T-helper 1 cell treated with Interleukin-12 subunit alpha and Interleukin-12 subunit beta and Interleukin-4 antibody, amounts not matched to agents 30 μg/mL and 1 μg/mL, for 36 hours (primary cell): Measurements from ENCODE around the gene FTH1.

Source experiments
- H3K27ac Mint-ChIP-seq: one replicate; pipeline ENCODE4 v1.8.0; 2021; ENCODE audit warnings: mild to moderate bottlenecking, mixed read lengths
- H3K27me3 Mint-ChIP-seq: one replicate; pipeline ENCODE4 v1.8.0; 2021; ENCODE audit warnings: low read depth, mixed read lengths
- H3K36me3 Mint-ChIP-seq: one replicate; pipeline ENCODE4 v1.8.0; 2021; ENCODE audit warnings: low read depth, mixed read lengths
- H3K4me1 Mint-ChIP-seq: one replicate; pipeline ENCODE4 v1.8.0; 2021; ENCODE audit warnings: low read depth, mixed read lengths
- H3K4me3 Mint-ChIP-seq: one replicate; pipeline ENCODE4 v1.8.0; 2021; ENCODE audit warnings: mild to moderate bottlenecking, moderate library complexity, mixed read lengths
- H3K9me3 Mint-ChIP-seq: one replicate; pipeline ENCODE4 v1.8.0; 2021; ENCODE audit warnings: mixed read lengths

The FTH1 gene

GRCh38 chr11:61951484-61952135 is 15.8 kb downstream of the FTH1 start:
- H3K4me3 Mint-ChIP-seq = no peak overlapping the region
- H3K27ac Mint-ChIP-seq = no peak overlapping the region
- no peaks in the 10 kb centered on the region for H3K9me3 Mint-ChIP-seq
- peaks cover 2% of the 10 kb centered on the region for H3K4me1 Mint-ChIP-seq
- H3K36me3 Mint-ChIP-seq = no peaks in the 10 kb centered on the region
- H3K27me3 Mint-ChIP-seq = peaks cover 11% of the 10 kb centered on the region

- Mint-ChIP-seq H3K9me3 (no peaks in the 10 kb centered on the region), H3K36me3 (no peaks in the 10 kb centered on the region), H3K4me3 (no peak within 1 kb of the TSS), H3K27ac (no peak within 1 kb of the TSS), H3K4me1 (peaks cover 2% of the 10 kb centered on the region), H3K27me3 (no peaks in the 10 kb centered on the region)
Measured at GRCh38 chr11:61950035-61950547, 17.3 kb downstream of the FTH1 start, which contains the start of gene BEST1. TSS of gene BEST1 (plus strand) at chr11:61950351. CDS start at chr11:61951807, 1,456 bp downstream.

DNA sequence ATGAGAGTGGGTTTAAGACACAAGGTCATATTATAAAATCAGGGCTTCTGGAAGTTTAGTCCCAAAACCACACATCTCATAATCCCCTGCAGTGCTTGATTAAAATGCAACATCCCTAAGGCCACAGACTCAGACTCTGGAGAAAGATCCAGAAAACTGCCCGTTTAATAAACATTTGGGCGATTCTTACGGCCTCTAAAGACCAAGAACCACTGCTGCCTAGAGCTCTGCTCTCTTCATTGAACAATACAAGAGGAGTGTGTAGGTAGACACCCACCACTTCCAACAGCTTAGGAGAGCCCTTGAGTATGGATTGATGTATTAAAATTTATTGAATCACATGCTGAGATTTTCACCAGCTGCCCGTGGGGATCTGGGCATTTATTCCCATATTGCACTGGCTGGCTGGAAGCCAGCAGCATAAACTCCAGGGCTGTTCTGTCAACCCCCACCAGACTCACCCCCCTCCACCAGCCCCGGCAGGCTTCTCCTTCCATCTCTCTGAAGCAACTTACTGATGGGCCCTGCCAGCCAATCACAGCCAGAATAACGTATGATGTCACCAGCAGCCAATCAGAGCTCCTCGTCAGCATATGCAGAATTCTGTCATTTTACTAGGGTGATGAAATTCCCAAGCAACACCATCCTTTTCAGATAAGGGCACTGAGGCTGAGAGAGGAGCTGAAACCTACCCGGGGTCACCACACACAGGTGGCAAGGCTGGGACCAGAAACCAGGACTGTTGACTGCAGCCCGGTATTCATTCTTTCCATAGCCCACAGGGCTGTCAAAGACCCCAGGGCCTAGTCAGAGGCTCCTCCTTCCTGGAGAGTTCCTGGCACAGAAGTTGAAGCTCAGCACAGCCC is 18.0 kb downstream of the FTH1 start:
- no peak overlapping the region for H3K27ac Mint-ChIP-seq
- no peak overlapping the region for H3K4me3 Mint-ChIP-seq
- no peaks in the 10 kb centered on the region for H3K36me3 Mint-ChIP-seq
- no peaks in the 10 kb centered on the region for H3K4me1 Mint-ChIP-seq
- no peaks in the 10 kb centered on the region for H3K27me3 Mint-ChIP-seq
- no peaks in the 10 kb centered on the region for H3K9me3 Mint-ChIP-seq

GRCh38 chr11:61948505-61948904 is 18.9 kb downstream of the FTH1 start:
- Mint-ChIP-seq H3K27ac (no peak overlapping the region), H3K4me3 (no peak overlapping the region), H3K9me3 (no peaks in the 10 kb centered on the region), H3K27me3 (peaks cover 5% of the 10 kb centered on the region), H3K4me1 (no peaks in the 10 kb centered on the region), H3K36me3 (no peaks in the 10 kb centered on the region)

GRCh38 chr11:61947486-61948210 is 19.8 kb downstream of the FTH1 start:
- Mint-ChIP-seq H3K27me3 (peaks cover 9% of the 10 kb centered on the region), H3K4me3 (no peak overlapping the region), H3K36me3 (no peaks in the 10 kb centered on the region), H3K4me1 (no peaks in the 10 kb centered on the region), H3K27ac (peak overlapping the region; percentile 21), H3K9me3 (no peaks in the 10 kb centered on the region)

DNA sequence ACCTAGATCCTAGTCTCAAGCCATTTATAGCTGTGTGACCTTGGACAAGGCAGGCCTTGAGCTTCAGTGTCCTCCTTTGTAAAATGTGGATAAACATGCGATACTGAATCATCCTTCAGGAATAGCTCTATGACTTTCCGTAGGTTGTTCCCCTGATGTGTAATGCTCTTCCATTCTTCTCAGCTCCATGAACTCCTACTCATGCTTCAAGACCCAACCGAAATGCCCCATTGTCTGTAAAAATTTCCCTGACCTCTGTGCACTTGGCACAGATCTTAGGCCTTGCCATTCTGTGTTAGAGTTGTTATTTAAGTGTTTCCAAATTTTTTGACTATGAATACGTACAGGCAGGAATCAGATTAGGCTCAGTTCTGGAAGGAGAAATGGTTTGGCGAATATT is 20.5 kb downstream of the FTH1 start:
- Mint-ChIP-seq H3K4me3 (no peak overlapping the region), H3K36me3 (no peaks in the 10 kb centered on the region), H3K9me3 (no peaks in the 10 kb centered on the region), H3K4me1 (no peaks in the 10 kb centered on the region), H3K27me3 (peaks cover 17% of the 10 kb centered on the region), H3K27ac (no peak overlapping the region)

DNA sequence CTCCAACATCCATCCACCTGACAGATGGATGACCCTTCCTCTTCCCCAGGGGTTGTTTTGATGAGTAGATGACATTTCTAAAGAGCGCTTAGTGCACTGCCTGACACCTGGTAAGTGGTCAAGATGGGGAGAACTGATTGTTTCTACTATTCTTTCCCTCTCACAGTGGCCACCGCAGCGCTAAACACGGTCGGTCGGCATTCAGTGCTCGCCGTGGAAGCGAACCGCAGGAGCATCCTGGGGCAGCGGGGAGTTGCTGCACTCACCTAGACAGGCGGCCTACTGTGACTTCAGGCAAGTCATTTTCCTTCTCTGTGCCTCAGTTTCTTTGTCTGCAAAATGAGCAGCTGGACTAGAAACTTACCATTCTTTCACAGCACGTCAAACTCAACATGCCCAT is 22.2 kb downstream of the FTH1 start:
- Mint-ChIP-seq H3K27me3 (peaks cover 18% of the 10 kb centered on the region), H3K4me3 (no peak overlapping the region), H3K27ac (no peak overlapping the region)

DNA sequence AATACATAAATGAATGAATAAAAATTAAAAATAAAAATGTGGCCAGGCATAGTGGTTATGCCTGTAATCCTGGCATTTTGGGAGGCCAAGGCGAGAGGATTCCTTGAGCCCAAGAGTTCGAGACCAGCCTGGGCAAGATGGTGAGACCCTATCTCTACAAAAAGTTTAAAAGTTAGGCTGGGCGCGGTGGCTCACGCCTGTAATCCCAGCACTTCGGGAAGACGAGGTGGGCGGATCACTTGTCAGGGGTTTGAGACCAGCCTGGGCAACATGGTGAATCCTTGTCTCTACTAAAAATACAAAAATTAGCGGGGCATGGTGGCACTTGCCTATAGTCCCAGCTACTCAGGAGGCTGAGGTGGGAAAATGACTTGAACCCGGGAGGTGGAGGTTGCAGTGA is 27.0 kb downstream of the FTH1 start:
- Mint-ChIP-seq H3K27ac (no peak overlapping the region), H3K4me3 (no peak overlapping the region), H3K4me1 (no peaks in the 10 kb centered on the region), H3K27me3 (peaks cover 40% of the 10 kb centered on the region), H3K36me3 (no peaks in the 10 kb centered on the region), H3K9me3 (peaks cover 8% of the 10 kb centered on the region)

More for the DNA sequence above, 22.2 kb downstream of the FTH1 start:
- Mint-ChIP-seq H3K36me3 (no peaks in the 10 kb centered on the region), H3K9me3 (no peaks in the 10 kb centered on the region), H3K4me1 (no peaks in the 10 kb centered on the region)

GRCh38 chr11:61935861-61936260 is 31.6 kb downstream of the FTH1 start:
- Mint-ChIP-seq H3K4me1 (no peaks in the 10 kb centered on the region), H3K9me3 (peaks cover 16% of the 10 kb centered on the region), H3K27ac (no peak overlapping the region), H3K4me3 (no peak overlapping the region), H3K27me3 (peaks cover 39% of the 10 kb centered on the region), H3K36me3 (no peaks in the 10 kb centered on the region)

DNA sequence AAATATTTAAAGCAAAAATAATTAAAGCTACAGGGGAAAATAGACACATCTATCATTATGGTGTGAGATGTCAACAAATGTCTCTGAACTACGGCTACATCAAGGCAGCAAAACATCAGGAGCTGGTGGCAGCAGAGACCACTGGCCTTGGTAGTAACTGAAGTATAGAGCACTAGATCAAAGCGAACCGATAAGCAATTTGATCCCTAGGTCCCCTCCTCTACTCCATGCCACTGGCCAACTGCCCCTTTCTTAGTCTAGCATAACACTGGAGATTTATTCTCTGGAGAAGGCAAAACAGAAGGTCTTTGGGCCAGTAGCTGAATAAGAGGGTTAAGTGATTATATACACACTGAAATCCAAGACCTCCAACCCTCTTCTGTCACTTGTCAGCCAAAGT is 36.5 kb downstream of the FTH1 start:
- H3K27ac Mint-ChIP-seq = no peak overlapping the region
- H3K9me3 Mint-ChIP-seq = peaks cover 10% of the 10 kb centered on the region
- peaks cover 30% of the 10 kb centered on the region for H3K27me3 Mint-ChIP-seq
- no peaks in the 10 kb centered on the region for H3K4me1 Mint-ChIP-seq
- H3K4me3 Mint-ChIP-seq = no peak overlapping the region
- no peaks in the 10 kb centered on the region for H3K36me3 Mint-ChIP-seq

DNA sequence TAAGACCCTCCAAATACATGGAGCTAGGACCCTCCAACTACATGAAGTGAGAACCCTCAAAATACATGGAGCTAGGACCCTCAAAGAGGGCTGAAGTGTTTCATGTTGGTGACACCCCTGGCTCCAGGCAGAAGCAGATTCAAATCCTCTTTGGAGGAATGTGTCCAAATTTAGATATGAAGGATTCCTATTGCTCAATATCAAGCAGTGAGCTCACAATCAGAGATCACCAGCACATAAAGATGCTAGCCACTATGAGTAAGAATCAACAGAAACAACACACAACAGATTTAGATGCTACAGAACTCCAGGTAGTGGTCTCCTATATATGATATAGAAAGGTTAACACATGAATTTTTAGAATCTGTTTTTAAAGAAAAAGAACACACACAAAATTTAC is 38.8 kb downstream of the FTH1 start:
- Mint-ChIP-seq H3K4me3 (no peak overlapping the region), H3K27me3 (peaks cover 26% of the 10 kb centered on the region), H3K36me3 (no peaks in the 10 kb centered on the region), H3K4me1 (no peaks in the 10 kb centered on the region), H3K27ac (no peak overlapping the region), H3K9me3 (peaks cover 7% of the 10 kb centered on the region)

GRCh38 chr11:61927501-61927900 is 39.9 kb downstream of the FTH1 start:
- no peak overlapping the region for H3K27ac Mint-ChIP-seq
- H3K9me3 Mint-ChIP-seq = no peaks in the 10 kb centered on the region
- H3K4me3 Mint-ChIP-seq = no peak overlapping the region
- H3K36me3 Mint-ChIP-seq = no peaks in the 10 kb centered on the region
- H3K27me3 Mint-ChIP-seq = peaks cover 21% of the 10 kb centered on the region
- H3K4me1 Mint-ChIP-seq = no peaks in the 10 kb centered on the region

- Mint-ChIP-seq H3K27me3 (peaks cover 20% of the 10 kb centered on the region), H3K9me3 (no peaks in the 10 kb centered on the region), H3K36me3 (no peaks in the 10 kb centered on the region), H3K27ac (no peak overlapping the region), H3K4me3 (no peak overlapping the region), H3K4me1 (no peaks in the 10 kb centered on the region)
Measured at GRCh38 chr11:61926235-61926634, 41.2 kb downstream of the FTH1 start.

GRCh38 chr11:61925736-61926135 is 41.7 kb downstream of the FTH1 start:
- Mint-ChIP-seq H3K27me3 (peaks cover 20% of the 10 kb centered on the region), H3K27ac (no peak overlapping the region), H3K4me1 (no peaks in the 10 kb centered on the region)

More at GRCh38 chr11:61925736-61926135, 41.7 kb downstream of the FTH1 start:
- no peaks in the 10 kb centered on the region for H3K9me3 Mint-ChIP-seq
- no peaks in the 10 kb centered on the region for H3K36me3 Mint-ChIP-seq
- H3K4me3 Mint-ChIP-seq = no peak overlapping the region
